ENCODE data around the gene HEPACAM. TPM values are rescaled to one million over a fixed set of nuclear protein-coding genes. Genes with fewer than 3 reads are reported as not detected.

The HEPACAM gene
- total RNA-seq, 1 experiment from 2014 or later = 0.11 TPM

DNA sequence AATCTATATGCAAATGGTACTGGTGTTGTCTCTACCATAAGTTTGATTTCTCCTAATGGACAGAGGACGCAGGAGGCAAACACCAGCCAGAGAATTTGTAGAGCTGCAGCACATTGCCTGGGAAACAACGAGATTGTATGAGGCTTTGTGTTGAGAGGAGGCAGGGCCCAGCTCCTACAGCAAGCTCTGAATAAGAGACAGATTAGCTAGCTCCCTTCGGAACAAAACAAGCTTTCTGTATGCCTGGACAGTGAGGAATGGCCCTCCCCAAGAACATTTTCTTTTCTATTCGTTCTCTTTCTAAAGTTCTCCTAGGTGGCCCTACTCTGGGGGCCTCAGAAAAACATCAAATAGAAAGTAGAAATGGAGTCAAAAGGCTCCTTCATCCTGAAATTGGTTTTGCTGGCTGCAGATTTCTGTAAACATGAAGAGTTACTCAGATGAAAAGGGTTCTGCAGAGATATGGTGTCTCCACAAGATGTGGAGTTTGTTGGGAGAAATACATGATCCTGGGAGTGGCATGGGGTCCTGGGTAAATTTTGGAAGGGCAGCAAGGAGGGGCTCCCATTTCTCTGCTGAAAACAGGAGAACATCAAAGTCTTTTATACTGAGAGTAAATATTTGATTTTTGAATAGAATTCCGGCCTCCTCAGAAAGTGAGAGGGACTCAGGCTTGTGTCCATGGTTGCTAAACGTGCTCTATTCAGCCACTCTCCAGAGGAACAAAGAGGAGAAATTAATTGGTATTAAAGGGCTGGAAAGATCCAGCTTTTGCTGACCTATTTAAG lies 6.8 kb upstream of the HEPACAM start:
- Histone ChIP-seq H3K9me3 (ENCODE audit: low read length) (no peaks in the 10 kb centered on the region), H3K9ac (ENCODE audit: low read length) (no peak overlapping the region), H3K79me2 (ENCODE audit: low read length) (no peaks in the 10 kb centered on the region), H3K36me3 (ENCODE audit: low read depth, low read length) (no peaks in the 10 kb centered on the region), H3K27me3 (ENCODE audit: low read length) (no peaks in the 10 kb centered on the region), H3K4me1 (ENCODE audit: insufficient read depth, low read length) (peaks cover 4% of the 10 kb centered on the region; the same call in 1 of the 2 replicates), H2AFZ (ENCODE audit: low read length) (no peak overlapping the region), H3K4me2 (ENCODE audit: low read length) (no peak overlapping the region), H3F3A (ENCODE audit: low read length, unreplicated experiment) (no peaks in the 10 kb centered on the region), H3K4me3 (ENCODE audit: low read length) (no peak overlapping the region), H3K27ac (ENCODE audit: low read length) (no peak overlapping the region), H3K9me2 (replicated peaks; ENCODE audit: low read length) (no peaks in the 10 kb centered on the region), H4K20me1 (ENCODE audit: low read length) (no peaks in the 10 kb centered on the region)
- no peak for ATAC-seq
- no TSS peak for BruUV-seq (replicated peaks)
- TF ChIP-seq, protein P1, sequence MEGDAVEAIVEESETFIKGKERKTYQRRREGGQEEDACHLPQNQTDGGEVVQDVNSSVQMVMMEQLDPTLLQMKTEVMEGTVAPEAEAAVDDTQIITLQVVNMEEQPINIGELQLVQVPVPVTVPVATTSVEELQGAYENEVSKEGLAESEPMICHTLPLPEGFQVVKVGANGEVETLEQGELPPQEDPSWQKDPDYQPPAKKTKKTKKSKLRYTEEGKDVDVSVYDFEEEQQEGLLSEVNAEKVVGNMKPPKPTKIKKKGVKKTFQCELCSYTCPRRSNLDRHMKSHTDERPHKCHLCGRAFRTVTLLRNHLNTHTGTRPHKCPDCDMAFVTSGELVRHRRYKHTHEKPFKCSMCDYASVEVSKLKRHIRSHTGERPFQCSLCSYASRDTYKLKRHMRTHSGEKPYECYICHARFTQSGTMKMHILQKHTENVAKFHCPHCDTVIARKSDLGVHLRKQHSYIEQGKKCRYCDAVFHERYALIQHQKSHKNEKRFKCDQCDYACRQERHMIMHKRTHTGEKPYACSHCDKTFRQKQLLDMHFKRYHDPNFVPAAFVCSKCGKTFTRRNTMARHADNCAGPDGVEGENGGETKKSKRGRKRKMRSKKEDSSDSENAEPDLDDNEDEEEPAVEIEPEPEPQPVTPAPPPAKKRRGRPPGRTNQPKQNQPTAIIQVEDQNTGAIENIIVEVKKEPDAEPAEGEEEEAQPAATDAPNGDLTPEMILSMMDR (conservative IDR thresholded peaks at IDR 0.05; ENCODE audit: low read depth, low read length) = no peak
- TF ChIP-seq EZH2phosphoT487 (IDR thresholded peaks at IDR 0.05; ENCODE audit: borderline replicate concordance, low read length) (no peak), EZH2 (IDR thresholded peaks at IDR 0.05; ENCODE audit: low read length, unreplicated experiment) (no peak)
- CTCF ChIA-PET = no interaction called here
- intact Hi-C loops (cut with micrococcal nuclease) = no loop called here
- POLR2A ChIA-PET (ENCODE audit: unreplicated experiment) = no interaction called here
- no peak for DNase-seq

DNA sequence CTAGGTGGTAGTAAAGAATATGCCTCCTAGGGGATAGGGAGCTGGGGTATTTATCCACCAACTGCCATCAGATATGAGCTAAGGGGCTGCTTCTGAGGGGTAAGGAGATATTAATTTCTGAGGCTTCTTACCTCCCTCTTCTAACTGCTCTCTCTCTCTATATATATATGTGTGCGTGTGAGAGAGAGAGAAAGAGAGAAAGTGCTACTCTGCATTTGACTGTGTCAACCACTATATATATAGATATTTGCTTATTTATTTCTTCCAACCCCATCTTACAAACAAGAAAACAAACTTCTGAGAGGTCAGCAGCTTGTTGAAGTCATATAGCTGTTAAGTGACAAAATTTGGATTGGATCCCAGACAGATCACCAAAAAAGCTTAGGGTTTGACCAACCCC lies 5.9 kb upstream of the HEPACAM start:
- POLR2A ChIA-PET (ENCODE audit: unreplicated experiment) = no interaction called here
- Histone ChIP-seq H2AFZ (ENCODE audit: low read length) (no peak overlapping the region), H3K27ac (ENCODE audit: low read length) (no peak overlapping the region), H3K9me2 (replicated peaks; ENCODE audit: low read length) (no peaks in the 10 kb centered on the region), H3K9me3 (ENCODE audit: low read length) (no peaks in the 10 kb centered on the region), H3K4me1 (ENCODE audit: insufficient read depth, low read length) (peaks cover 3% of the 10 kb centered on the region; the same call in 1 of the 2 replicates), H3K27me3 (ENCODE audit: low read length) (no peaks in the 10 kb centered on the region), H3F3A (ENCODE audit: low read length, unreplicated experiment) (no peaks in the 10 kb centered on the region), H3K4me3 (ENCODE audit: low read length) (no peak overlapping the region), H3K36me3 (ENCODE audit: low read depth, low read length) (no peaks in the 10 kb centered on the region), H3K9ac (ENCODE audit: low read length) (no peak overlapping the region), H4K20me1 (ENCODE audit: low read length) (no peaks in the 10 kb centered on the region), H3K4me2 (ENCODE audit: low read length) (no peak overlapping the region), H3K79me2 (ENCODE audit: low read length) (no peaks in the 10 kb centered on the region)
- DNase-seq (no peak), ATAC-seq (no peak)
- CTCF ChIA-PET = no interaction called here
- intact Hi-C loops (cut with micrococcal nuclease) = no loop called here
- no TSS peak for BruUV-seq (replicated peaks)
- TF ChIP-seq EZH2 (IDR thresholded peaks at IDR 0.05; ENCODE audit: low read length, unreplicated experiment) (no peak), EZH2phosphoT487 (IDR thresholded peaks at IDR 0.05; ENCODE audit: borderline replicate concordance, low read length) (no peak)
- TF ChIP-seq, protein P1 (conservative IDR thresholded peaks at IDR 0.05; ENCODE audit: low read depth, low read length) = no peak

DNA sequence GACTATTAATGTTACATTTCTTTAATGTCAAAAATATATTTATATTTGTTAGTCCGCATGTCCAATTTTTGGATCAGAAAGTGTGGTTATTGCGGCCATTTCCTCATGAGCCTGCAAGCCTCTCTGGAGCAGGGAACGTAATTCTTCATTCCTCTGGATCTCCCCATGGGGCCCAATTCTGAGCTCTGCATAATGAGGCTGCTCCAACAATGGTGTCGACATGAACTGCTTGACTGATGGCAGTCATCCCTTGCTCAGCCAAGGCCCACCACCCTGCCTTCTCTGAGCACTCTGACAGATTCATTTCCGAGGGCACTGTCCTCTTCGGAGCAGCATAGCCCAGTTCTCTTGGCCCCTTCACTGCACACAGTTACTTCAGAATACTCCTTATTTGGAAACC lies 3.1 kb upstream of the HEPACAM start:
- BruUV-seq (replicated peaks) = no TSS peak
- intact Hi-C loops (cut with micrococcal nuclease) = no loop called here
- CTCF ChIA-PET = no interaction called here
- Histone ChIP-seq H4K20me1 (ENCODE audit: low read length) (no peaks in the 10 kb centered on the region), H3K9me3 (ENCODE audit: low read length) (no peaks in the 10 kb centered on the region), H2AFZ (ENCODE audit: low read length) (no peak overlapping the region), H3K79me2 (ENCODE audit: low read length) (no peaks in the 10 kb centered on the region), H3F3A (ENCODE audit: low read length, unreplicated experiment) (no peaks in the 10 kb centered on the region), H3K9me2 (replicated peaks; ENCODE audit: low read length) (no peaks in the 10 kb centered on the region), H3K27me3 (ENCODE audit: low read length) (no peaks in the 10 kb centered on the region), H3K4me3 (ENCODE audit: low read length) (no peak overlapping the region), H3K27ac (ENCODE audit: low read length) (no peak overlapping the region), H3K9ac (ENCODE audit: low read length) (no peak overlapping the region), H3K4me2 (ENCODE audit: low read length) (no peak overlapping the region), H3K4me1 (ENCODE audit: insufficient read depth, low read length) (peaks cover 7% of the 10 kb centered on the region; the same call in 1 of the 2 replicates), H3K36me3 (ENCODE audit: low read depth, low read length) (no peaks in the 10 kb centered on the region)
- no peak for TF ChIP-seq EZH2phosphoT487 (IDR thresholded peaks at IDR 0.05; ENCODE audit: borderline replicate concordance, low read length)
- TF ChIP-seq EZH2 (IDR thresholded peaks at IDR 0.05; ENCODE audit: low read length, unreplicated experiment) = no peak
- TF ChIP-seq, protein P1 (conservative IDR thresholded peaks at IDR 0.05; ENCODE audit: low read depth, low read length) = no peak
- DNase-seq (no peak), ATAC-seq (no peak)
- POLR2A ChIA-PET (ENCODE audit: unreplicated experiment) = no interaction called here

Measured in PC-3 (cell line).